HCT116 (cell line): ENCODE measurements around the gene HSD17B12. TPM values are rescaled to one million over a fixed set of nuclear protein-coding genes. Genes with fewer than 3 reads are reported as not detected.

Experiments
- ATAC-seq: fragments of 200-7000 bp; cut with Tn5 transposase; 2 replicates; pipeline ENCODE4 v1.9.1; 2020; ENCODE audit warnings: mild to moderate bottlenecking, moderate library complexity
- BruUV-seq: library from RNA; stranded (reverse); fragments of 400-500 nt; replicated peaks from 2 replicates; lab custom pipeline; 2021; lab: Mats Ljungman, UMichigan
- CTCF ChIA-PET: fragments of 300-600 bp; sonication (Branson Sonifier 250); formaldehyde crosslinking; loops from one replicate; lab custom pipeline; 2021; ENCODE audit warnings: antibody characterized with exemption; lab: Charles Lee
- POLR2A ChIA-PET: fragments of 300-600, 350-600 bp; sonication (Branson Sonifier 250); formaldehyde crosslinking; loops from one replicate; lab custom pipeline; 2021; ENCODE audit warnings: antibody characterized with exemption; lab: Charles Lee
- RAD21 ChIA-PET, 2 experiments: fragments of 300-600 bp; sonication (Branson Sonifier 250); formaldehyde crosslinking; loops; one replicate each; lab custom pipeline; 2023; ENCODE audit warnings: low total read pairs in 2 of 2; ENCODE audit not compliant: uncharacterized antibody in 2 of 2, unreplicated experiment in 2 of 2, low non-redundant PET in 1 of 2; lab: Charles Lee
- DNase-seq: peaks from one replicate; pipeline ENCODE4 v3.0.0-alpha.2; 2010; ENCODE audit warnings: low read depth, low spot score
- H2AFZ ChIP-seq: fragments of 200-600 bp; shearing (Covaris generic), sonication (generic); 2 replicates; pipeline ENCODE4 v1.6.1; 2017; ENCODE audit warnings: low read depth, mixed run types, mixed read lengths, antibody characterized with exemption, low read length; ENCODE audit not compliant: poor library complexity, severe bottlenecking
- H3K27ac ChIP-seq: 2 replicates; pipeline ENCODE4 v1.5.1; 2012; ENCODE audit warnings: low read depth, low read length
- H3K27me3 ChIP-seq: fragments of 200-600 bp; sonication (generic); 2 replicates; pipeline ENCODE4 v1.6.1; 2016; ENCODE audit warnings: mixed run types, low read length, mixed read lengths; ENCODE audit not compliant: insufficient read depth
- H3K36me3 ChIP-seq, 2 experiments: fragments of 200-500 bp in 1 of 2; fragments of 200-600 bp in 1 of 2; sonication (Bioruptor generic) in 1 of 2; sonication (generic) in 1 of 2; 2 replicates each; pipeline versions ENCODE4 v1.5.1 to v1.6.1; 2014 to 2016; ENCODE audit warnings: low read length in 2 of 2, inconsistent platforms in 1 of 2, mixed read lengths in 1 of 2, mixed run types in 1 of 2; ENCODE audit not compliant: insufficient read depth in 2 of 2, control insufficient read depth in 1 of 2
- H3K4me1 ChIP-seq, 2 experiments: fragments of 200-600 bp in 1 of 2; sonication (generic) in 1 of 2; 2 replicates each; pipeline versions ENCODE4 v1.5.1 to v1.6.1; 2012 to 2017; ENCODE audit warnings: low read length in 2 of 2, inconsistent platforms in 1 of 2, mild to moderate bottlenecking in 1 of 2, mixed read lengths in 1 of 2, mixed run types in 1 of 2, moderate library complexity in 1 of 2; ENCODE audit not compliant: insufficient read depth in 2 of 2, control insufficient read depth in 1 of 2
- H3K4me2 ChIP-seq: fragments of 200-600 bp; sonication (generic); 2 replicates; pipeline ENCODE4 v1.6.1; 2017; ENCODE audit warnings: mixed run types, low read length, mixed read lengths
- H3K4me3 ChIP-seq, 2 experiments: fragments of 200-600 bp in 1 of 2; sonication (generic) in 1 of 2; replicated peaks in 1 of 2; 2 replicates each; pipeline ENCODE4 v1.5.1; 2011 to 2016; ENCODE audit warnings: low read length in 2 of 2, control low read depth in 1 of 2, low read depth in 1 of 2, mild to moderate bottlenecking in 1 of 2, mixed read lengths in 1 of 2, mixed run types in 1 of 2
- H3K79me2 ChIP-seq: fragments of 200-600 bp; sonication (generic); 2 replicates; pipeline ENCODE4 v1.6.1; 2017; ENCODE audit warnings: mild to moderate bottlenecking, mixed run types, low read length, moderate library complexity, mixed read lengths; ENCODE audit not compliant: insufficient read depth
- H3K9ac ChIP-seq: fragments of 200-600 bp; sonication (generic); 2 replicates; pipeline ENCODE4 v1.6.1; 2016; ENCODE audit warnings: low read length, mixed read lengths
- H3K9me2 ChIP-seq: fragments of 200-600 bp; sonication (generic), shearing (Covaris generic); 2 replicates; pipeline ENCODE4 v1.6.1; 2017; ENCODE audit warnings: mixed run types, mild to moderate bottlenecking, moderate library complexity; ENCODE audit not compliant: insufficient read depth
- H3K9me3 ChIP-seq, 2 experiments: fragments of 200-500 bp in 1 of 2; fragments of 200-600 bp in 1 of 2; sonication (Bioruptor generic) in 1 of 2; sonication (generic) in 1 of 2; 2 replicates each; pipeline ENCODE4 v1.6.1; 2014 to 2017; ENCODE audit warnings: low read length in 2 of 2, mixed read lengths in 2 of 2, inconsistent platforms in 1 of 2, low read depth in 1 of 2, mild to moderate bottlenecking in 1 of 2, mixed run types in 1 of 2, moderate library complexity in 1 of 2; ENCODE audit not compliant: control insufficient read depth in 1 of 2, insufficient read depth in 1 of 2
- H4K20me1 ChIP-seq: fragments of 200-600 bp; sonication (generic), shearing (Covaris generic); 2 replicates; pipeline ENCODE4 v1.6.1; 2017; ENCODE audit warnings: mixed run types, mild to moderate bottlenecking, moderate library complexity; ENCODE audit not compliant: insufficient read depth
- CEBPB ChIP-seq: IDR thresholded peaks from 2 replicates; pipeline ENCODE4 v1.6.1; 2012; ENCODE audit warnings: low read depth
- EGR1 ChIP-seq: IDR thresholded peaks from 2 replicates; pipeline ENCODE4 v1.6.1; 2012; ENCODE audit warnings: low read depth
- ELF1 ChIP-seq: IDR thresholded peaks from 2 replicates; pipeline ENCODE4 v1.6.1; 2012; ENCODE audit warnings: low read depth, borderline replicate concordance
- FOSL1 ChIP-seq: IDR thresholded peaks from 2 replicates; pipeline ENCODE4 v1.6.1; 2012; ENCODE audit warnings: low read depth
- POLR2A ChIP-seq: IDR thresholded peaks from 2 replicates; pipeline ENCODE4 v1.7.0; 2011; ENCODE audit warnings: borderline replicate concordance; ENCODE audit not compliant: insufficient read depth, insufficient read length; ENCODE audit errors: extremely low read depth
- POLR2AphosphoS5 ChIP-seq: IDR thresholded peaks from 2 replicates; pipeline ENCODE4 v1.6.1; 2011; ENCODE audit warnings: mild to moderate bottlenecking, low read depth, low read length, moderate library complexity
- TCF7L2 ChIP-seq: IDR thresholded peaks from 2 replicates; pipeline ENCODE4 v1.7.0; 2011; ENCODE audit warnings: borderline replicate concordance, inconsistent platforms; ENCODE audit not compliant: insufficient read depth, insufficient read length; ENCODE audit errors: extremely low read depth
- YY1 ChIP-seq: IDR thresholded peaks from 2 replicates; pipeline ENCODE4 v1.6.1; 2011; ENCODE audit warnings: low read length, low read depth, moderate library complexity, mild to moderate bottlenecking; ENCODE audit not compliant: insufficient replicate concordance; ENCODE audit errors: extremely low read depth
- ZFX ChIP-seq: fragments of 450-650 bp; IDR thresholded peaks from 2 replicates; pipeline ENCODE4 v1.6.1; 2017
- intact Hi-C: fragments of 100-400 bp; cut with micrococcal nuclease; formaldehyde crosslinking; loops from 2 replicates; pipeline ENCODE4 v1.10.0; 2022
- total RNA-seq: library from RNA; stranded (reverse); gene quantifications from one replicate; pipeline ENCODE4 v1.2.1, GENCODE V29; 2021; ENCODE audit not compliant: unreplicated experiment
- TF ChIP-seq, protein P1 (sequence below), 3 experiments: fragments of 200-600 bp in 1 of 3; sonication (generic) in 1 of 3; IDR thresholded peaks in 2 of 3; conservative IDR thresholded peaks in 1 of 3; 2 replicates each; pipeline ENCODE4 v1.5.1; 2012 to 2017; ENCODE audit warnings: low read depth in 2 of 3, low read length in 2 of 3, antibody characterized with exemption in 1 of 3, borderline replicate concordance in 1 of 3, control low read depth in 1 of 3, mild to moderate bottlenecking in 1 of 3, mixed read lengths in 1 of 3, mixed run types in 1 of 3, moderate library complexity in 1 of 3; ENCODE audit not compliant: insufficient read depth in 1 of 3
- TF ChIP-seq, protein P2 (sequence below): IDR thresholded peaks from 2 replicates; pipeline ENCODE4 v1.6.1; 2012

The HSD17B12 gene
- total RNA-seq, 1 experiment from 2014 or later, result 83.7 TPM

DNA sequence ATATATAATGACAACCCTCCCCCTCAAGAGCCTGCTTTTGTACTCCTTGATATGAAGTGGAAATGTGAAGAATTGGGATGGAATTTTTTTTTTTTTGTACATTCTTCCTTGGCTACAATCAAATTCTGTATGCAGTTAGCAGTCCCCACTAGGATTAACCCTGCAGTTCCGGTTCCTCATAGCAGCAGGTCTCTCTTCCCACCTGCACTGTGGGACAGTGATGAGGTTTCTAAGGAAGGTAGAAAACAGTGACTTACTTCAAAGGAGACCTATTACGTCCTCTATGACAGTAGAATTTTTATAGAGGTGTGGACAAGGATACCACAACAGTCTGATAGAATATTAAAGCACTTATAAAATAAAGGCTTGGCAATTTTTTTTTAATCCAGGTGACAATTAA is 153.7 kb downstream of the HSD17B12 start:
- CTCF ChIA-PET, result interaction anchor here (1.0 kb wide), 1 partner anchor 9 kb away, joined by 3 read pairs; no protein-coding TSS in a partner anchor
- DNase-seq (no peak), ATAC-seq (no peak)
- 0 out of 4 replicates have a peak, but pooled peaks cover 0 to 2% of the 10 kb centered on the region in 2 experiments for H3K36me3 ChIP-seq
- TF ChIP-seq YY1, result no peak
- TF ChIP-seq POLR2A, result no peak
- TF ChIP-seq EGR1, result no peak
- no peak for TF ChIP-seq CEBPB
- no peak for TF ChIP-seq TCF7L2
- no peak for TF ChIP-seq ZFX
- TF ChIP-seq, protein P1, sequence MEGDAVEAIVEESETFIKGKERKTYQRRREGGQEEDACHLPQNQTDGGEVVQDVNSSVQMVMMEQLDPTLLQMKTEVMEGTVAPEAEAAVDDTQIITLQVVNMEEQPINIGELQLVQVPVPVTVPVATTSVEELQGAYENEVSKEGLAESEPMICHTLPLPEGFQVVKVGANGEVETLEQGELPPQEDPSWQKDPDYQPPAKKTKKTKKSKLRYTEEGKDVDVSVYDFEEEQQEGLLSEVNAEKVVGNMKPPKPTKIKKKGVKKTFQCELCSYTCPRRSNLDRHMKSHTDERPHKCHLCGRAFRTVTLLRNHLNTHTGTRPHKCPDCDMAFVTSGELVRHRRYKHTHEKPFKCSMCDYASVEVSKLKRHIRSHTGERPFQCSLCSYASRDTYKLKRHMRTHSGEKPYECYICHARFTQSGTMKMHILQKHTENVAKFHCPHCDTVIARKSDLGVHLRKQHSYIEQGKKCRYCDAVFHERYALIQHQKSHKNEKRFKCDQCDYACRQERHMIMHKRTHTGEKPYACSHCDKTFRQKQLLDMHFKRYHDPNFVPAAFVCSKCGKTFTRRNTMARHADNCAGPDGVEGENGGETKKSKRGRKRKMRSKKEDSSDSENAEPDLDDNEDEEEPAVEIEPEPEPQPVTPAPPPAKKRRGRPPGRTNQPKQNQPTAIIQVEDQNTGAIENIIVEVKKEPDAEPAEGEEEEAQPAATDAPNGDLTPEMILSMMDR (IDR thresholded peaks at IDR 0.05 in 2 of 3, conservative IDR thresholded peaks at IDR 0.05 in 1 of 3; ENCODE audit: borderline replicate concordance in 1 of 3, insufficient read depth in 1 of 3, low read depth in 2 of 3, low read length in 2 of 3), result no peak
- TF ChIP-seq, protein P2, sequence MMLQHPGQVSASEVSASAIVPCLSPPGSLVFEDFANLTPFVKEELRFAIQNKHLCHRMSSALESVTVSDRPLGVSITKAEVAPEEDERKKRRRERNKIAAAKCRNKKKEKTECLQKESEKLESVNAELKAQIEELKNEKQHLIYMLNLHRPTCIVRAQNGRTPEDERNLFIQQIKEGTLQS, result no peak
- no peak for TF ChIP-seq ELF1
- TF ChIP-seq POLR2AphosphoS5, result no peak
- no peak for TF ChIP-seq FOSL1
- no peak overlapping the region for H3K9ac ChIP-seq
- no peak overlapping the region for H2AFZ ChIP-seq
- no peaks in the 10 kb centered on the region for H3K9me2 ChIP-seq
- no peaks in the 10 kb centered on the region for H4K20me1 ChIP-seq
- no peak overlapping the region for H3K4me3 ChIP-seq
- no peak overlapping the region for H3K4me2 ChIP-seq
- no peaks in the 10 kb centered on the region for H3K27me3 ChIP-seq
- POLR2A ChIA-PET, result no interaction called here
- intact Hi-C loops, result no loop called here
- no peak overlapping the region for H3K27ac ChIP-seq
- BruUV-seq, result no TSS peak
- RAD21 ChIA-PET, result no interaction called here
- no peaks in the 10 kb centered on the region for H3K9me3 ChIP-seq
- peaks cover 24 to 43% of the 10 kb centered on the region in 2 experiments for H3K4me1 ChIP-seq
- no peaks in the 10 kb centered on the region for H3K79me2 ChIP-seq
